GM21825 (cell line): ENCODE measurements around the gene CITED4.

Experiments
- ATAC-seq: cut with Tn5 transposase; IDR thresholded peaks from one replicate; pipeline ENCODE4 v1.9.1; 2021; ENCODE audit warnings: mild to moderate bottlenecking, moderate library complexity; ENCODE audit not compliant: unreplicated experiment

Gene CITED4

DNA sequence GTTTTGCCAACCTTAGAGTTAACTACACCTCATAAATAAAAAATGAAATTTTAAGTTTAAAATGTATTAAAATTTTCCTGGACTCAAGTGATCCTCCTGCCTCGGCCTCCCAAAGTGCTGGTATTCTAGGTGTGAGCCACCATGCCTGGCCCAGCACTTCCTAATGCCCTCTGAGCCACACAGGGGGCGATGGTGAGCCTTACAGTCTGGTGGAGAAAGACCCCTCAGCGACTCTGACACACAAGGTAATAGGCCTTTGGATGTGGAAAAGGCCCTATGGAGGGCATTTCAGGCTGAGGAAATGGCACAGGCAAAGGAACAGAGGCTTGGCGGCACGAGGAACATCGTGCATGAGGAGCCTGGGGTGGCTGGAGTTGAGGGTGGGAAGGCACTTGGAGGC, 6.7 kb downstream of the CITED4 start:
- ATAC-seq: no peak

DNA sequence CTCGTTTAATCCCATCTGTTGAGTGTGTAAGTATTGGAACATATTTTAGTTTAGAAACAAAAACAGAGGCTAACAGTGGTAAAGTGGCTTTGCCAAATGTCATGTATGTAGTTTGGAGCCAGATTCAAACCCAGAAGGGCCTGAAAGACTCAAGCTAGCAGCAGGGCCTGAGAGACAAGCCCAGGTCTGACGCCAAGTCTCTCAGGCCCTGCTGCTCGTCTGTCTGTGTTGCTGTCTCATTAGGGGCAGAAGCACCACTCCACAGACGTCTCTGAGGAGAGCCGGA, 8.3 kb downstream of the CITED4 start:
- ATAC-seq: no peak

DNA sequence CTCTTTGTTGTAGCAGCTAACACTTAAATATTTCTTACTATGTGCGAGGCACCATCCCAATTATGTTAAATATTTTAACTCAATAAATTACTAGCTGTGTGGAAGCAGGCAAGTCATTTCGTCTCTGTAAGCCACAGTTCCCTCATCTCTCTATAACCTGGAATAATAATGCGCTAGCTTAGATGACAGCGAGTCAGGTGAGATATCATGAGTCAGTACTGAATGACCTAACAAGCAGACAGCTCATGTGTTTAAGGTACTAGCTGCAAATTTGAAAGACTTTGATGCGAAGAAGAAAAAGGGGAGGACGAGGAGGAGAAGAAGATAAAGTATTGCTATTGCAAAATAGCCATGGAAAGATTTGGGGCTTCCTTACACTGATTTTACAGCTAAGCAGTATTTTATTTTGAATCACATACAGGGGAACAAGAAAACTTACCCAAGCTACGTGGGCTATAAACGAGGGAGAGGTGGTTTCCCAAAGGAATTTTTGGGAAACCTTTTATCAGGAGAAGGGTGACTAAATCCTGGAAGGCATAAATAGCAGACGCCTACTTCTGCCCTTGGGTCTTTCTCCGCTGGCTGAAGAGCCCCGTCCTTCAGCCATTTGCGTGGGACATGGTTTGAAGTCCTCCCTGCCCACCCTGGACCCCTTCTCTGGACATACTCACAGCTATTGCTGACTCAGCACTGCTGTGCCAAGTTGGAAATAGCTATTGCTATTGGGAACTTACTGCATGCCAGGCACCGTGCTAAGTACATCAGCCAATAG, 8.9 kb downstream of the CITED4 start:
- ATAC-seq: no peak

DNA sequence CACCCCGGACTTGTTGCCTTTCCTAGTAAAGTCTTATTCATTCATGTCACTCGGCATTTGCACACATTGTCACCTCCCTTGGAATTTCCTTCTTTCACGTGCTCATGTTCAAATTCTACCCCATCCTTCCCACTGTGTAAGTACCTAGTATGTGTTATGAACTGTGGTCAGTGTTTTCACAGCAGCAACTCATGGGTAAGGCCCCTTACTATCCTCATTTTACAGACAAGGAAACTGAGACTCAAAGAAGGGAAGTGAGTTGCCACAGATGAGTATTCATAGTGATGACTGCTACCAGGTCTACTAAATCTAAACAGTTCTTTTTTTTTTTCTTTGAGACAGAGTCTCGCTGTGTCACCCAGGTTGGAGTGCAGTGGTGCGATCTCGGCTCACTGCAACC, 10.5 kb downstream of the CITED4 start:
- no peak for ATAC-seq

DNA sequence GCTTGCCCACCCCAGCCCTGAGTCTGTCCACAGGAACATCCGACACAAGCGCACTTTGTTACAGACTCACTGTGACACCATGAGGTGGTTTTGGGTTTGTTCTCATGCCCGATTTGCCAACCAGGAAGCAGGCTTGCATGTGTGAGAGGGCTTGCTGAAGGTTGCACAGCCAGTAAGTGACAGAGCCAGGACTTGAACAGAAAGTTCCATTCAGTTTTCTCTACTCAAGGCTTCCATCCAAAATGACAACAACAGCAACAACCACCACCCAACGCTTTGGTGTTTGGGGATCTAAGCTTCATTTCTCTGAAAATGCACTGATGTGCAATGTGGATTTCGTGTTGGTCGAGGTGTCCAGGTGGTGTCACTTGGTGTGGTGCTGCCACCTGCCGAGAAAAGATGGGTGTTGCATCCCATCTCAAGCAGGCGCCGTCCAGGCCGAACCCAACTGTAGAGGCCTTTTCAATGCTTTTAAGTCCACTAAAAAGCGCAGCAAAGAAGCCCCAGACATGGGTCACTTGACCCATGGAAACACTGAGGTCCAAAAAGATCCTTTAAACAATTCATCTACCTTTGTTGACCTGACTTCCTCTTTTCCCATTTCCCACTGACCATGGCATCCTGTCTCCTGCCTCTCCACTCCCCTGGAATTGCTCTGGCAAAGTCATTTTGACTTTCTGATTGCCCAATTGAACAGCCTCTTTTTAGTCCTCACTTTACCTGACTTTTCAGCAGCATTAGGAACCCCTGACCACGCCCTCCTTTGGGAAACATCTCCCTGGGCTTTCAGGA, 12.2 kb downstream of the CITED4 start:
- no peak for ATAC-seq

DNA sequence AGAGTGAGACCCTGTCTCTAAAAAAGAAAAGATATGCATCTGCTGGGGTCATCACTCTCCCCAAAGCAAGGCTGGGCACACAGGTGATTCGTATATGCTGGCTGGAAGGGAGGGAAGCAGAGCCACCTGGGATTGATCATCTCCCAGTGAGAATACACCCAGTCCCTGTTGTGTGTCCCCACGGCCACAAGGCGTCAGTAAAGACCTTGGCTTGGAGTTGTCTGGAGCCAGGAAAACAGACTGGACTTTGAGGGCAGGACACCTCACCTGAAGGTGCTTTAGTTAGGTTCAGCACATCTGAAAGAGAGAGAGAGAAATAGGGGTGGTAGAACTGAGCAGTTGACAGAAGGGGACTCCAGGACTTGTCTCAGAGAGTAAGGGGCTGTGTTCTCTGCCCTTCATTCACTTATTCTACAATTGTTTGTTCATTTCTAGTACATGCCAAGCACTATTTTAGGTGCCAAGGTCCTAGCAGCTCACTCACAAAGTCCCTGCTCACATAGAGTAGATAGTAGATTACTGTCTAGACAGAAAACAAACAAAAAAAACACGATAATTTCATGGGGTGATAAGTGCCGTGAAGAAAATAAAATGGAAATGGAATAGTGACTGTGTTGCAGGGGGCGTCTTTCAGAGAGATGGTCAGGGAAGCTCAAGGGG, 13.5 kb downstream of the CITED4 start:
- no peak for ATAC-seq

DNA sequence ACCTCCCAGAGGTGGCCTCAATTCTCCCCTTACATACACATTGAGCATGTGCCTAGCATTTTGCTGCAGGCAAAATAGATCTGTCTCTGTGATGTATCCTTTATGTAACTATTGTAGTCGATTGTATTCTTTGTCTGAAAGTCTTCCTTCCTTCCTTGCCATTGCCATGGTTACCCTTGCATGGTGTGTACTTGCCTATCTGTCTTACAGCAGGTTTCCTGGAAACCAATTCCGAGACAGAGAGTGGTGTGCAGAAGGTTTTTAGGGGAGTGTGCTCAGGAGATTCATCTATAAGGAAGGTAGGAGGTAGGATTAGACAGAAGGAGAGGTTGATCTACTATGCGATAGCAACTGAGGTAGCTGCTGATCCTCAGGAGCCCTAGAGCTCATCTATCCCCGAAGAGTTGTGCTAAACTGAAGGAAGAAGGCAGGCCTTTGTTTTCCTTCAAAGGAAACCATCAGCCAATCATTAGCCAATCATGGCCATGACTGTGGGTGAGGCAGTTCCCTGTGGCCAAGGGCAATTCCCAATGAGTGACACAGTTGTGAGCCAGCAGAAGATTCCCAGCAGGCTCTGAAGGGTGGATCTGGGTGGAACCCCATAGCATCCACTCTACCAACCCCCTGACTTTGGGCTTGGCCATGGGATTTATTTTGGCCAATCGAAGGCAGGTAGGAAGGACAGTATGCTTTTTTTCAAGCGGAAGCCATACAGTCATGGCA, 15.0 kb downstream of the CITED4 start:
- no peak for ATAC-seq

DNA sequence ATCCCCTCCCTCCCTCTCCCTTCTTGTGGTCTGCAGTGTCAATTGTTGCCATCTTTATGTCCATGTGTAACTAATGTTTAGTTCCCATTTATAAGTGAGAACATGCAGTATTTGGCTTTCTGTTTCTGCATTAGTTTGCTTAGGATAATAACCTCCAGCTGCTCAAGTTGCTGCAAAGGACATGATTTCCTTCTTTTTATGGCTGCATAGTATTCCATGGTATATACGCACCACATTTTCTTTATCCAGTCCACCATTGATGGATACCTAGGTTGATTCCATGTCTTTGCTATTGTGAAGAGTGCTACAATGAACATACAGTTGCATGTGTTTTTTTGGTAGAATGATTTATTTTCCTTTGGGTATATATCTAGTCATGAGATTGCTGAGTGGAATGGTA, 16.3 kb downstream of the CITED4 start:
- no peak for ATAC-seq

DNA sequence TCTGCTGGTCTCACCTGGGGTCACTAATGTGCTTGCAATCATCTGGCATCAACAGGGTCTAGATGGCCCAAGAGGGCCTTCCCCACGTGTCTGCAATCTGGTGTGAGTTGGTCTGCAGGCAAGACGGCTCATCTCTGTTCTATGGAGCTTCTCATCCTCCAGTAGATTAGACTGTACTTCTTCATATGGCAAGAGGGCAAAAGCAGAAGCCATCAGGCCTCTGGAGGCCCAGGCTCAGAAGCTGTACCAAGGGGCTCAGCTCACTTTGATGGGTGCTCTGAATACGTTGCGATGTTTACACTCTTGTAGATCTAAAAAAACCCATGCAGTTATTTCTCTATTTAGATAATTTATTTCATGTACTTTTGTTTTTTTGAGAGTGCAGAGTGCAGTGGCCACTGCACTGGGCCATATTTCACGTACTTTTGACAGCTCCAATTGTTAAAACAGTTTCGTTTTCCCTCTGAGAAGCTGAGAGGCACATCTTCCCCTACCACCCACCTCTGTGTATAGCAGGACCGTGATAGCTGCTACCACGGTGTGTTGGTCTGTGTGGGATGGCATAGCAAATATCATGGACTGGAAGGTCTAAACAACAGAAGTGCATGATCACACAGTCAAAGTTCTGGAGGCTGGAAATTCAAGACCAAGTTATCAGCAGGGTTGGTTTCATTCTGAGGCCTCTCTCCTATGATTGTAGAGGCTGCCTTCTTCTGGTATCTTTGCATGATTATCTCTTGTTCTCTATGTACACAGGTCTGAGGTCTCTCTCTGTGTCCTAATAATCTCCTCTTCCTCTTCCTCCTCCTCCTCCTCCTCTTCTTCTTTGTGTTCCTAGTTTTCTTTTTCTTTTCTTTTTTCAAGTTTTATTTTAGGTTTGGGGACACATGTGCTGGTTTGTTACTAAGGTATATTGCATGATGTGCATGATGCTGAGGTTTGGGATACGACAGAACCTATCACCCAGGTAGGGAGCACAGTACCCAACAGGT, 17.0 kb downstream of the CITED4 start:
- no peak for ATAC-seq

DNA sequence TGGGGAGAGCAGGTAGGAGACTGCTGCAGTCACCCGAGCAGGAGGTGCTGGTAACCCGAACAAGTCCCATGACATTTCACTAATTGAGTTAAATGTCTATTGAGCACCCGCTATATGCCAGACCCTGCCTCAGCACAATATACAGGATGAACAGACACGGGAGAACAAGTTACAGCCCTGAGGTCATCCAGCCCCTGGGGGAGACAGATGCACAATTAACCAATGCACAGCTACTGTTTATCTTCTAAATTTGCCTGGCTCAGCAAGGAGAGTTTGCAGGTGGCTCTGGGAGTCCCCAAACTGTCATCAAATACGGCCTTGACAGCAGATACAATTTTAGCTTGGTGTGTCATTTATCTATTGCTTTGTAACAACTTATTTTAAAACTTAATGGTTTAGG, 18.1 kb downstream of the CITED4 start:
- no peak for ATAC-seq

DNA sequence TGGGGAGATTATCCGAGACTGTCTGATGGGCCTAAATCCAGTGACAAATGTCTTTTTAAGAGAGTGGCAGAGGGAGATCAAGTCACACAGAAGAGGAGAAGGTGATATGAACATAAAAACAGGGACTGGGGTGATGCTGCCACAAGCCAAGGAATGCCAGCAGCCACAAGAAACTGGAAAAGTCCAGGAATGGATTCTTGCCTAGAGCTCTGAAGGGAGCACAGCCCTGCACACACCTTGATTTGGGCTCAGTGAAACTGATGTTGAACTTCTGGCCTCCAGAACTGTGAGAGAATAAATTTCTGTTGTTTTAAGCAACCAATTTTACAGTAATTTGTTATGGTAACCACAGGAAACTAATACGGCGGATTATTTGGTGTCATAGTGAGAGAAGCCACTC, 19.5 kb downstream of the CITED4 start:
- ATAC-seq: no peak

DNA sequence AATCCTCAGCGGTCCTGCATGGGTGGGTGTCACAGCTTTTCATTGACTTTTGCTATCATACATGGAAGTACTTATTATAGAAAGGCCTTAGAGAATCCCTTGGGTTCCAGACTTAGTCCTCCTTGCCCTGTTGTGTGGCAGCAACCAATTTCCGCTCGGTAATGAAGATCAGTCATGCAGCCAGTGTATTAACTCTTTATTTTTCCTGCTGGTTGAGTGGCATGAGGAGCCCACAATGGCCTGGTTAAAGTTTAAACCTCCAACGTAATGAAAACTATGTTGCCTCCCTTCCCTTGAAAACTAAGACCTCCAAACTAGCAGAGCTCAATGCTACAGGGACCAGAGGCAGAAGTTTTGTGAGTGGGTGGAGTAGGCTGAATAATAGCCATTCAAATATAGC, 20.0 kb downstream of the CITED4 start:
- no peak for ATAC-seq

DNA sequence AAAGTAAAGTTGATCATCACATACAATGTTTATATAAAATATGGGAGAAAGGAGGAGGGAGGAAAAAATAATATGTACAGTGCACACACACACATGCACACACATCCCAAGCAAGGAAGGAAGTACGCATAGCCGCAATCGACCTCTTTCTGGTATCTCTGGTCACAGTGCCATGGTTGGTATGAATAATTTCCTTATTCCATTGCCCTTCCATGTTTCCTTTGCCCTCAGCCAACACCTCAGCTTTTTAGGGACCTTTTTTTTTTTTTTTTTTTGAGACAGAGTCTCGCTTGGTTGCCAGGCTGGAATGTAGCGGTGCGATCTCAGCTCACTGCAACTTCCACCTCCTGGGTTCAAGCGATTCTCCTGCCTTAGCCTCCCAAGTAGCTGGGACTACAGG, 20.6 kb downstream of the CITED4 start:
- ATAC-seq: no peak

DNA sequence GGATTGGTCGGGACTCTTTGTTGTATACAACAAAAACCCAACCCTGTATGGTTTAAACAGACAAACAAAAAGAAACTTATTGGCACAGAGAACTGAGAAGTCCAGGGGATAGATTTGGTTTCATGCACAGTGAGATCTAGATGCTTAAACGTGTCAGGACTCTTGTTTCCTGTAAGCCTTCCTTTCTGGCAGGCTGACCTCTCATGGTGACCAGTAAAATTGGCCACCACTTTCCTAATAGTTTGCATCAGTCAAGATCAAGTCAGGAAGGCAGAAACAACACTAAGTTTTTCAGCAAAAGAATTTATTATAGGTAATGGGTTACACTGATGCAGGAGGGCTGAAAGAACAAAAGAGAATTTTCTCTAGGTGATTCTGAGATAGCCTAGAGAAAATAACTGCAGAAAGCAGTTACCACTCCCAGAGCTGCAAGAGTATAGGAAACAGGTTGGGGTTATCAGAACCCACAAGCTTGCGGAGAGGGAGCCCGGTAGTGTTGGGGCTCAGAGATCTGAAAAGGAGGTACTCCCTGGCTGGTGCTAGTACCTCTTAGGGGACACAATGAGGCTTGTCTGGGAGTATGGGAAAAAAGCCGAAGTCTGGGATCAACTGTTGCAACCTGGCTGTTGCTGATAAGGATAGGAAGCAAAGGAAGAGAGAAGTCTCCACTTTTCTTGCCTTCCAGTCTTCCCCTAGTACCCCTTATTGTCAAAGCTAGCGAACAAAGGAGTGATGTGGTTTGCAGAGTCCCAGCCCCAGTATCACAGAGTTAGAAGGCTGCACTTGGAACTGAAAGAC, 21.4 kb downstream of the CITED4 start:
- ATAC-seq: no peak

DNA sequence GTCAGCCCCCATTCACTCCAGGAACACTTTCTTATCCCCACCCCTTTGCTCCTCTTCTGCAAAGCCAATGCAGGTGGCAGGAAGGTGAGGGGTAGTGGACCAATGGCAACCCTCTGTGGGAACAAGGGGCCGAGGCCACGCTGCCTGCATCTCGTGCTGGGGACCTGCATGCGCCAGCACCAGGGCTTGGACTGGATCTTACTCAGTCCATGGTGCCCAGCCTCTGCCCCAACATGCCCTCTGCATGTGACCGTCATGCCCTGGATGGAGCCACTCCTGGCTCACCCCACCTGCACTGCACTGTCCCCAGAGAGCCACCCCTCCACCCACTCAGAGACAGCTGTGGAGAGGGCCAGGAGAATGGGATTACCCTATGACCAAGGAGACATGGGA, 22.2 kb downstream of the CITED4 start:
- ATAC-seq: no peak

DNA sequence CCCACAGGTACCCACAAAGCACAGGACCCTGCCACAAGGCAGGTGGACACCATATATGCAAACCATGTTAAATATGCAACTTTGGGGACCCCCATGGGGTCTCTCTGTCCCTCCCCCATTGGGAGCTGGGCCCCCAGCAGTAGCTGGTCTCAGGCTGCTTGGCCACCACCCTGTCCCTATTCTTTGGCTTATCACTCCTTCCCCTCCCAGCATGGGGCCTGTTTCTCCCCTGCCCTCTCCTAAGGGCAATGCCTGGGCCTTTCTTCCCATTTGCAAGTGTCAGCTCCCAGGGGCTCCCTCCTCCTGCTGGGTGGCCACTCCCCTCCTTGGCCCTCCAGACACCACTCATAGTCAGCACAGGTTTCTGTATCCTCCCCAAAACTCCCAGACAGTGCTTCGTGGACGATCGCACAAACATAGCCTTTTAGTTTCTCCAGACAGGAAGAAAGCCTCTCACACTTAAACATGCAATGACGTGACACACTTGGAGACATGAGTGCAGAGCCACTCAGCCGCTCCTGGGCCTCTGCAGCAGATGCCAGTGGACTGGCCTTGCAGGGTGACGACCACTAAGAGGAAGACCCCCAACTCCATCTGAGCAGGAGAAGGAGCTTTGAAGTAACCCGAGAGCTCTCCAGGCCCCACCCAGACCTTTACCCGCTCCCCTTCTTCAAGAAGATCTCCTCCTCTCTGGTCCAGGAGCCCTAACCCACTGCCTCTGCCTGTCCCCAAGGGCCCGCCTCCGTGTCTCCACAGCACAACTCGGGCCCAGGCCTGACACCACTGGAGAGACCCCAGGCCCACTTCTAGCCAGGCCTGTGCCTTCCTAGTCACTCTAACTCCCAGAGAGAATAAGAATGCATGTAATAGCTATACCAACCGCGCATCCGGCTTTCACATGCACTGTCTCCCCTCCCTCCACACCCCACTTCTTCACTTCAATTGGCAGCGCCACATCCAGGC, 22.9 kb downstream of the CITED4 start:
- ATAC-seq: no peak

DNA sequence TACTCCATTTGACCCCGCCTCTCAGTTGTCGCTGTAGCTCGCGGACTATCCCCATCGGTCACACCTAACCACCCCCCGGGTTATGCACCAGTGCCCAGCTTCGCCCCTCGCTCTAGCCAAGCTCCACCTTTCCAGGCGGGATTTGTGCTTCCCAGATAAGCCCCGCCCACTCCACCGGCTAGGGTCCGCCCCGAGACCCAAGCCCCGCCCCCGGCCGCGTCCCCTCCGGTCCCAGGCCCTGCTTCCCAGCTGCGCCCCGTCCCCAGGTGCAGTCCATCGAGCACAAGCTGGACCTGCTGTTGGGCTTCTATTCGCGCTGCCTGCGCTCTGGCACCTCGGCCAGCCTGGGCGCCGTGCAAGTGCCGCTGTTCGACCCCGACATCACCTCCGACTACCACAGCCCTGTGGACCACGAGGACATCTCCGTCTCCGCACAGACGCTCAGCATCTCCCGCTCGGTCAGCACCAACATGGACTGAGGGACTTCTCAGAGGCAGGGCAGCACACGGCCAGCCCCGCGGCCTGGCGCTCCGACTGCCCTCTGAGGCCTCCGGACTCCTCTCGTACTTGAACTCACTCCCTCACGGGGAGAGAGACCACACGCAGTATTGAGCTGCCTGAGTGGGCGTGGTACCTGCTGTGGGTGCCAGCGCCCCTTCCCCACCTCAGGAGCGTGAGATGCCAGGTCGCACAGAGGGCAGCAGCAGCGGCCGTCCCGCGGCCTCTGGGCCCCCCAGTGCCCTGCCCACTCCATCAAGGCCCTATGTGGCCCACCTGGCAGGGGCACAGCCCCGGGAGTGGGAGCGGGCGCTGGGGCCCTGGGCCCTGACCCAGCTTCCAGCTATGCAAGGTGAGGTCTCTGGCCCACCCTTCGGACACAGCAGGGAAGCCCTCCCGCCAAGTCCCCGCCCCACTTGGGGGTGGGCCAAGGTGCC, 23.9 kb downstream of the CITED4 start:
- ATAC-seq: no peak
